ENCODE data around the gene NXPH1.

DNA sequence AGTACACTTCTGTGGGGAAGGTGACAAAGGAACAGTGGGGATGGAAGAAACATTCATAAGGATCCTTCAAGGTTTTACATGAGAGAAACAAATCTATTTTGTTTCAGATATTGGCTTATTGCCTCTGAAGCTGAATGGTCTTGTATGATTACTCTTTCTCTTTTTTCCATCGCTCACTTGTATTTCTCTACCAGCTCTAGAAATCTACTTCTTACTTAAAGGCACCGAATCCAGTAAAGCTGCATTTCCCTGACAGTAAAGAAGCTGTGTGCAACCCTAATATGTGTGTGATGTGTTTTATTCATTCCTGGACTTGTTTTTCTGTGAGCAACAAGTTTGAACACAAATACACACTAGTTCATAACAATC is 45.2 kb upstream of the NXPH1 start:
- TF ChIP-seq EZH2 (IDR thresholded peaks at IDR 0.05; ENCODE audit: borderline replicate concordance, low read depth, low read length, poor library complexity, severe bottlenecking) (no peak), CTCF (conservative IDR thresholded peaks at IDR 0.05; ENCODE audit: low read depth, low read length) (no peak)

Data from A673 (cell line).